Right renal pelvis (tissue), 4 donors: ENCODE measurements around the gene CAST. TPM values are rescaled to one million over a fixed set of nuclear protein-coding genes. Genes with fewer than 3 reads are reported as not detected.

Experiments
- DNase-seq, 4 donors: peaks; one replicate each; pipeline ENCODE4 v3.0.0-alpha.2; 2013; ENCODE audit warnings: low read depth in 4 of 4, low spot score in 3 of 4, missing footprints in 1 of 4
- polyA plus RNA-seq, 4 donors: library from polyadenylated mRNA; unstranded; fragments of 120-200 nt; gene quantifications; one replicate each; pipeline ENCODE4 v1.2.1, GENCODE V29; 2013; ENCODE audit not compliant: insufficient read length in 4 of 4

CAST gene
- polyA plus RNA-seq, 4 donors, result 133 to 213 (median 170) TPM

GRCh38 chr5:96808868-96809558 is 146.8 kb downstream of the CAST start:
- DNase-seq, result no peak

- no peak for DNase-seq
These were observed 147.7 kb downstream of the CAST start for GRCh38 chr5:96809921-96810320.

- DNase-seq, result no peak
These were observed 150.7 kb downstream of the CAST start for GRCh38 chr5:96812851-96813250.

GRCh38 chr5:96814041-96814440 is 151.9 kb downstream of the CAST start:
- DNase-seq, result no peak

- no peak for DNase-seq
These were observed 154.3 kb downstream of the CAST start for GRCh38 chr5:96816411-96816939.

GRCh38 chr5:96816991-96817390 is 154.8 kb downstream of the CAST start:
- DNase-seq, result no peak

GRCh38 chr5:96817506-96817905 is 155.3 kb downstream of the CAST start:
- no peak for DNase-seq

- DNase-seq, result no peak
These were observed 156.1 kb downstream of the CAST start for GRCh38 chr5:96818125-96818788.

GRCh38 chr5:96819806-96820205 is 157.6 kb downstream of the CAST start:
- DNase-seq, result no peak

- no peak for DNase-seq
These were observed 159.2 kb downstream of the CAST start for GRCh38 chr5:96821260-96821916.

GRCh38 chr5:96822686-96823459 is 160.7 kb downstream of the CAST start:
- DNase-seq, result no peak

GRCh38 chr5:96823900-96824380 is 161.8 kb downstream of the CAST start:
- DNase-seq, result no peak

Other genes with a start within 250 kb of the CAST start
- gene PCSK1, start 229.1 kb upstream of the CAST start, polyA plus RNA-seq, result under 1 TPM; 0.14 to 0.30 (median 0.20) TPM
- 10 to 100 TPM; 48.9 to 82.3 (median 61.3) TPM for gene ERAP1, start 145.6 kb downstream of the CAST start, polyA plus RNA-seq
- gene ERAP2, start 214.1 kb downstream of the CAST start, polyA plus RNA-seq, result 10 to 100 TPM in 2 of 4 donors, 1 to 10 TPM in 2; 3.6 to 19.5 (median 9.7) TPM